SU-DHL-6 (cell line): ENCODE data around the gene CNTFR.

Source experiments
- H2AFZ ChIP-seq: fragments of 200-600 bp; sonication (generic); 2 replicates; pipeline ENCODE4 v1.6.1; 2014; ENCODE audit warnings: low read depth, mild to moderate bottlenecking, moderate library complexity, mixed read lengths, antibody characterized with exemption, low read length; ENCODE audit not compliant: severe bottlenecking
- H3F3A ChIP-seq: fragments of 200-600 bp; shearing (Covaris generic); 2 replicates; pipeline ENCODE4 v1.6.0; 2016; ENCODE audit warnings: antibody characterized with exemption, mild to moderate bottlenecking; ENCODE audit not compliant: insufficient read depth
- H3K27ac ChIP-seq: fragments of 200-600 bp; sonication (generic); 2 replicates; pipeline ENCODE4 v1.5.1; 2016; ENCODE audit warnings: low read depth, mild to moderate bottlenecking, low read length, moderate library complexity, mixed read lengths
- H3K27me3 ChIP-seq: fragments of 200-600 bp; sonication (generic), shearing (Covaris generic); 2 replicates; pipeline ENCODE4 v1.6.0; 2014; ENCODE audit warnings: mild to moderate bottlenecking, low read length
- H3K36me3 ChIP-seq: fragments of 200-600 bp; sonication (generic); 2 replicates; pipeline ENCODE4 v1.6.1; 2014; ENCODE audit warnings: mild to moderate bottlenecking, low read length, mixed read lengths
- H3K4me2 ChIP-seq: fragments of 300-600, 200-600 bp; shearing (Covaris generic), sonication (generic); 2 replicates; pipeline ENCODE4 v1.6.0; 2014; ENCODE audit warnings: low read length, low read depth, mild to moderate bottlenecking; ENCODE audit not compliant: poor library complexity, severe bottlenecking
- H3K4me3 ChIP-seq: fragments of 200-600 bp; sonication (generic); 2 replicates; pipeline ENCODE4 v1.5.1; 2014; ENCODE audit warnings: antibody characterized with exemption, low read length, mild to moderate bottlenecking, mixed read lengths; ENCODE audit not compliant: insufficient read depth, poor library complexity, severe bottlenecking
- H3K79me2 ChIP-seq: fragments of 200-600 bp; sonication (generic); 2 replicates; pipeline ENCODE4 v1.6.1; 2014; ENCODE audit warnings: mild to moderate bottlenecking, low read length, moderate library complexity; ENCODE audit not compliant: insufficient read depth
- H3K9ac ChIP-seq: fragments of 200-600 bp; sonication (generic); 2 replicates; pipeline ENCODE4 v1.7.0; 2014; ENCODE audit warnings: mild to moderate bottlenecking, low read length
- H3K9me2 ChIP-seq: fragments of 200-600 bp; sonication (generic); replicated peaks from 2 replicates; pipeline ENCODE4 v1.6.1; 2014; ENCODE audit warnings: low read length; ENCODE audit not compliant: insufficient read depth
- H3K9me3 ChIP-seq: fragments of 200-600 bp; sonication (generic); 2 replicates; pipeline ENCODE4 v1.6.1; 2014; ENCODE audit warnings: low read length, mixed read lengths; ENCODE audit not compliant: insufficient read depth
- H4K20me1 ChIP-seq: fragments of 200-600 bp; sonication (generic); 2 replicates; pipeline ENCODE4 v1.6.1; 2014; ENCODE audit warnings: low read depth, mild to moderate bottlenecking, antibody characterized with exemption, low read length, moderate library complexity, mixed read lengths
- CTCF ChIP-seq: fragments of 200-600 bp; sonication (generic); IDR thresholded peaks from one replicate; pipeline ENCODE4 v1.5.1; 2017; ENCODE audit warnings: antibody characterized with exemption, mild to moderate bottlenecking, low read length, moderate library complexity; ENCODE audit not compliant: insufficient read depth, poor library complexity, severe bottlenecking
- EZH2phosphoT487 ChIP-seq: fragments of 200-600 bp; sonication (generic), shearing (Covaris generic); conservative IDR thresholded peaks from 2 replicates; pipeline ENCODE4 v1.6.1; 2018; ENCODE audit warnings: mild to moderate bottlenecking, antibody characterized with exemption, low read length, moderate library complexity, mixed read lengths

Gene CNTFR

GRCh38 chr9:34513567-34514214, 75.8 kb downstream of the CNTFR start:
- no peak overlapping the region for H3K4me3 ChIP-seq
- H3K27me3 ChIP-seq, result no peaks in the 10 kb centered on the region
- no peak overlapping the region for H3K27ac ChIP-seq

GRCh38 chr9:34512131-34513078, 77.1 kb downstream of the CNTFR start:
- Histone ChIP-seq H3K27ac (no peak overlapping the region), H2AFZ (no peak overlapping the region), H3F3A (no peaks in the 10 kb centered on the region)

More at GRCh38 chr9:34513567-34514214, 75.8 kb downstream of the CNTFR start:
- Histone ChIP-seq H4K20me1 (no peaks in the 10 kb centered on the region), H3K9me2 (no peaks in the 10 kb centered on the region), H3K9me3 (no peaks in the 10 kb centered on the region), H3K36me3 (no peaks in the 10 kb centered on the region), H3K4me2 (no peak overlapping the region), H3F3A (no peaks in the 10 kb centered on the region), H3K9ac (no peak overlapping the region), H3K79me2 (no peaks in the 10 kb centered on the region), H2AFZ (no peak overlapping the region)
- TF ChIP-seq EZH2phosphoT487 (no peak), CTCF (no peak)

More at GRCh38 chr9:34512131-34513078, 77.1 kb downstream of the CNTFR start:
- Histone ChIP-seq H3K27me3 (no peaks in the 10 kb centered on the region), H4K20me1 (no peaks in the 10 kb centered on the region), H3K4me2 (no peak overlapping the region), H3K36me3 (no peaks in the 10 kb centered on the region), H3K9me3 (no peaks in the 10 kb centered on the region), H3K79me2 (no peaks in the 10 kb centered on the region), H3K4me3 (no peak overlapping the region), H3K9ac (no peak overlapping the region), H3K9me2 (no peaks in the 10 kb centered on the region)
- TF ChIP-seq CTCF (no peak), EZH2phosphoT487 (no peak)
